Measurements from ENCODE around the gene PRKG1. TPM values are rescaled to one million over a fixed set of nuclear protein-coding genes. Genes with fewer than 3 reads are reported as not detected.

PRKG1 gene
- total RNA-seq, 2 experiments from 2014 or later: not detected

DNA sequence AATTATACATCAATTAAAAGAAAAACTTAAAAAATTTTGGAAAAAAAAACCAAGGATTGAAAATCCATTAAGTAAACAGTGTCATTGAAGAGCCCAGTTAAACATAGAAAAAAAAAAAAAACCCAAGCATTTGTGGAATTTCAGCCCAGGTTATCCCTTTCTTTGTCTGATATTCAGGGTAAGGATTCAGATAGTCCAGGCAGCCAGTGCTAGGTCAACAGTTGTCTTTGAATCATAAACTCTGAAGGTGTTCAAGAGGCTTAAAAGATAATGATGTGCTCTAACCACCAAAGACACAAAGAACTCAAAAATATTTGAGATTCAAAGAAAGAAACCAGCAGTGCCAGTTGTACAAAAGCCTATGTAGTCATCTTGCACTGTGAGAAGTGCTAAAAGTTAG is 969.5 kb downstream of the PRKG1 start:
- Mint-ChIP-seq H3K9me3 (no peaks in the 10 kb centered on the region), H3K27ac (no peak overlapping the region), H3K4me1 (no peaks in the 10 kb centered on the region), H3K36me3 (ENCODE audit: low read depth) (no peaks in the 10 kb centered on the region), H3K4me3 (no peak overlapping the region), H3K27me3 (no peaks in the 10 kb centered on the region)
- ChIA-PET POLR2A (no interaction called here), CTCF (no interaction called here)
- DNase-seq: no peak

DNA sequence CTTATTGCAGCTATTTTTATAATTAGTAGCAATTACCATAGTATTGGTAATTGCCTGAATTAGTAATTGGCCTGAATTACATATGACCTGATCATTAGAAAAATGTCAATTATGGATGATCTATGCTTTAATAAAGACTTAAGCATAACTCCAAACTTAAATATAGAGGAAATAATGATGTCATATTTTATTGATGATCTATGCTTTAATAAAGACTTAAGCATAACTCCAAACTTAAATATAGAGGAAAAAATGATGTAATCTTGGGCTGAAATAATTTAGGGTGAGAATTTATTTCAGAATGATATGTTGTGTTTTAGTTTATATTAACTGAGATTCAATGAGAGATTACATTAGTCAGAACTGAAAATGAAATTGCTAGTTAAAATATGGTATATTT is 973.8 kb downstream of the PRKG1 start:
- no peak overlapping the region for H3K27ac Mint-ChIP-seq
- no peaks in the 10 kb centered on the region for H3K4me1 Mint-ChIP-seq
- no peak for DNase-seq
- ChIA-PET CTCF (no interaction called here), POLR2A (no interaction called here)
- no peak overlapping the region for H3K4me3 Mint-ChIP-seq
- H3K9me3 Mint-ChIP-seq: no peaks in the 10 kb centered on the region
- no peaks in the 10 kb centered on the region for H3K36me3 Mint-ChIP-seq (ENCODE audit: low read depth)
- no peaks in the 10 kb centered on the region for H3K27me3 Mint-ChIP-seq

DNA sequence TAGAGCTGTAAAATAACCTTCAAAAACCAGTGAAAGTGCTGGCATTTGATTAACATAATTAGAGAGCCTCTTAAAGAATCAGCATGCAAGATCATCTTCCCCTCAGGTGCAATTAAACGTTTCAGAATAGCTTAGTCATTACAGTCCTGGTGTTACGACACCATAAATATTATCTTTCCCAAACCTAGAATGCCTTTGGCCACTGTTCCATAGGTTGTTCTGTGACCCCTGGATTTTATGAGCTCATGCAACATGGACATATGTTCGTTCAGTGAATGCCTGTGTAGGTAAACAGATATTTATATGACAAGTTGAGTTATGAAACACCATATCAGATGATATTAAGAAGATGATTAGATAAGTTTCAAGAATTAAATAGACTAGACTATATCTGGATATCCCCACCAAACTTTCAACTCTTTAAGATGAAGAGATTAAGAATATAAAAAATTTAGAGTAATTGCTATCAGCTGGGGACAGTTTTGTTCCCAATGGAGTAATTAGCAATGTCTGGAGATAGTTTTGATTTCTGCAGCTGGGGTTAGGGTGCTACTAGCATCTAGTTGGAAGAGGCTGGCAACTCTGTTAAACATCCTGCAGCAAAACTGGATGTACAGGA is 976.3 kb downstream of the PRKG1 start:
- H3K9me3 Mint-ChIP-seq: no peaks in the 10 kb centered on the region
- H3K36me3 Mint-ChIP-seq (ENCODE audit: low read depth): no peaks in the 10 kb centered on the region
- no peak overlapping the region for H3K27ac Mint-ChIP-seq
- no peaks in the 10 kb centered on the region for H3K4me1 Mint-ChIP-seq
- no peaks in the 10 kb centered on the region for H3K27me3 Mint-ChIP-seq
- CTCF ChIA-PET: no interaction called here
- POLR2A ChIA-PET: no interaction called here
- no peak for DNase-seq
- H3K4me3 Mint-ChIP-seq: no peak overlapping the region

DNA sequence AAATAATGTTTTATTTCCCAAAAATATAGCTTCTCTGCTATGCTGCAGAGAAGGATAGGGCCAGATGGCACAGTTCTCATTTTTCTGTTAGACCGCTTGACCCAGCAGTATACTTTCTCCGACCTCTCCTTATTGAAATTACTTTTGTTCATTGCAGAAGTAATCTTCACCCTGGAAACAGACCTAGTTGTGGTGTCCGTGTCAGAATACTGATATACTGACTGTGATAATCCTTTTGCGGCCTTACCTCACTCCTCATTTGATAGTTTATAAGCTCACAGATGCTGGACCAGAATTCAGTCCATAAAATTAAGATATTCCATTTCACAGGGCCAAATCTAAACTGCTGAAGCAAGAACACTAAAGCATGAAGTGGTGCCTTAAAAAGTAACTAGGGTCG is 979.2 kb downstream of the PRKG1 start:
- no peaks in the 10 kb centered on the region for H3K4me1 Mint-ChIP-seq
- H3K27me3 Mint-ChIP-seq: no peaks in the 10 kb centered on the region
- no peak overlapping the region for H3K4me3 Mint-ChIP-seq
- DNase-seq: no peak
- no peaks in the 10 kb centered on the region for H3K9me3 Mint-ChIP-seq
- H3K27ac Mint-ChIP-seq: no peak overlapping the region
- CTCF ChIA-PET: no interaction called here
- H3K36me3 Mint-ChIP-seq (ENCODE audit: low read depth): no peaks in the 10 kb centered on the region
- POLR2A ChIA-PET: no interaction called here

DNA sequence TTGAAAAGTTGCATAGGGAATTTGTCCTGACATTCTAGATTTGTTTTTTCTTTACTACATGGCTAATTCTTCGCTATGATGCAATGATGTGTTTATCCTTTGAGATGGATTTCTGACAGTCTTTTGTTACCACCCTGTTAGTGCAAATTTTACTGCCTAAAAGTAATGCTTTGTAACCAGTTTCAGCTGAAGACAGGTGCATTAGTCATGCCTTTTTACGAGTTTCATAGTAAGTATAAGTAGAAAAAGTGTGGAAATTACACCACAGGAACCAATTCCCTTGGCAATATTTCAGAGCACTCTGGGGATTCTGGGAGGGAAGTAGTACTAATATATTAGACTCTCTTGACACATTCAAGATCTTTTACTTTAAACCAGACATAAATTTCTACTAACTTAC is 982.0 kb downstream of the PRKG1 start:
- ChIA-PET POLR2A (no interaction called here), CTCF (no interaction called here)
- Mint-ChIP-seq H3K27me3 (no peaks in the 10 kb centered on the region), H3K36me3 (ENCODE audit: low read depth) (no peaks in the 10 kb centered on the region), H3K4me3 (no peak overlapping the region), H3K4me1 (no peaks in the 10 kb centered on the region), H3K9me3 (no peaks in the 10 kb centered on the region), H3K27ac (no peak overlapping the region)
- DNase-seq: no peak

DNA sequence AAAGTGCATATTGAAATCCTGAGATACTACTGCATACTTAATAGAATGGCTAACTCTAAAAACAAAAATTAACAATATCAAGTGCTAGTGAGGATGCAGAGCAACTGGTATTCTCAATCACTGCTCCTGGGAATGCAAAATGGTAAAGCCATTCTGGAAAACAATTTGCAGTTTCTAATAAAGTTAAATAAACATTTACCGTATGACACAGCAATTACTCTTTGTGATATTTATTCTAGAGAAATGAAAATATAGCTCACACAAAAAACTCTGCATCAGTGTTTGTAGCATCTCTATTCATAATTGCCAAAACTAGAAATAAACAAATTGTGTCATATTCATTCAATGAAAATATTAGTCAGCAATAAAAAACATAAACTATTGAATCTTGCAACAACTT is 984.8 kb downstream of the PRKG1 start:
- Mint-ChIP-seq H3K4me1 (no peaks in the 10 kb centered on the region), H3K4me3 (no peak overlapping the region), H3K9me3 (no peaks in the 10 kb centered on the region), H3K27ac (no peak overlapping the region), H3K27me3 (no peaks in the 10 kb centered on the region), H3K36me3 (ENCODE audit: low read depth) (no peaks in the 10 kb centered on the region)
- CTCF ChIA-PET: no interaction called here
- DNase-seq: no peak
- POLR2A ChIA-PET: no interaction called here

DNA sequence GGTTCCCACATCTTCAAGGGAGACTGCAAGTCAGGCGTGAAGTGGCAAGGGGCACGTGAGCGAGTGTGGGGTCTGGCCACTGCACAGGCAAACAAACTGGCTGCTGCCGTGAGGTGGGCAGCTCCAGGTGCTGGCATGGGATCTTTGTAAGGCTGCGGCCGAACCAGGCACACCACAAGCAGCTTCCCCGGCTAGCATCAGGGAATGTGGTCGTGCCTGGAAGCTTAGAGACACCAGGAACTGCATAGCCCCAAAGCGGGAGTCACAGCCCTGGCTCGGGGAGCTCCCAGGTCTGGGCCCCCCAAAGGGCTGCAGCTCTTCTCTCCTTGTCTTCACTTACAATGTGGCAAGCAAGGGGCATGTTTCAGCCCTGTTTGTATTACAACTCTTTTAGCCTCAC is 988.9 kb downstream of the PRKG1 start:
- no peaks in the 10 kb centered on the region for H3K36me3 Mint-ChIP-seq (ENCODE audit: low read depth)
- H3K27me3 Mint-ChIP-seq: no peaks in the 10 kb centered on the region
- no peaks in the 10 kb centered on the region for H3K4me1 Mint-ChIP-seq
- no peak for DNase-seq
- ChIA-PET CTCF (interaction anchor here (0.6 kb wide), 1 partner anchor 113 kb away, joined by 3 read pairs; no protein-coding TSS in a partner anchor), POLR2A (no interaction called here)
- H3K9me3 Mint-ChIP-seq: no peaks in the 10 kb centered on the region
- H3K27ac Mint-ChIP-seq: no peak overlapping the region
- no peak overlapping the region for H3K4me3 Mint-ChIP-seq

DNA sequence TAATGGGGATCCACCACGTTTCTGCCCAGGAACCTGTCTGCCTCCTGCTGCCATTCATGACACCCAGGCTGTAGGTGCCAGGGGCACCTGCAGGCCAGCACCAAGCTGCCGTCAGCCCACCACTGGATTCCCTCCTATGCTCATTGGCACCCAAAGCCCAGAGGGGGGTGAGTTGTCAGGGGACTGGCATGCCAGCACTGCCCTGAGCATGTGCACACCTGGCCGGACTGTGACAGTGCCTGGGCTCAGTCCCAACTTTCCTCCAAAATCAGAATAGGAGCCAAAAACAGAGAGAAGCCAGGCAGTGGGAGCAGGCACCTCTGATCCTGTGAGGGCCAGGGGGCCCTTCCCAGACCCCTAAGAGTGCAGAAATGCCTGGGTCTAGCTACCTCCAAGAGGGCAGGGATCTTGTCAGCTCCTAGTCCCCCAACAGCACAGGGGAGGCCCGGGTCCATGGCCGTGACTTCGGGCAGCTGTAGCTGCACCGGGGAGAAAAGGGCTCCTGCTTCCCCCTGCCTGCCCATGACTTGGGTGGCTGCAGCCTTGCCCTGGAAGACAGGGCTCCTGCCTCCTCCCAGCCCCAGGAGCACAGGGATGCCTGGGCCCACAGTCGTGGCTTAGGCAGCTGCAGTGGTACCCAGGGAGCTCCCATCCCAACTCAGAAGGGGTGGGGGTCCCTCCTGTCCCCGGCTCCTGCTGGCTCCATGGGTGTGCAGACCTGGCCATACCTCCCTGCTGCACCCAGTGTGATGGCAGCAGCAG is 990.0 kb downstream of the PRKG1 start:
- no peaks in the 10 kb centered on the region for H3K27me3 Mint-ChIP-seq
- ChIA-PET CTCF (no interaction called here), POLR2A (no interaction called here)
- H3K36me3 Mint-ChIP-seq (ENCODE audit: low read depth): no peaks in the 10 kb centered on the region
- H3K4me1 Mint-ChIP-seq: no peaks in the 10 kb centered on the region
- no peak for DNase-seq
- H3K9me3 Mint-ChIP-seq: no peaks in the 10 kb centered on the region
- no peak overlapping the region for H3K4me3 Mint-ChIP-seq
- H3K27ac Mint-ChIP-seq: no peak overlapping the region

DNA sequence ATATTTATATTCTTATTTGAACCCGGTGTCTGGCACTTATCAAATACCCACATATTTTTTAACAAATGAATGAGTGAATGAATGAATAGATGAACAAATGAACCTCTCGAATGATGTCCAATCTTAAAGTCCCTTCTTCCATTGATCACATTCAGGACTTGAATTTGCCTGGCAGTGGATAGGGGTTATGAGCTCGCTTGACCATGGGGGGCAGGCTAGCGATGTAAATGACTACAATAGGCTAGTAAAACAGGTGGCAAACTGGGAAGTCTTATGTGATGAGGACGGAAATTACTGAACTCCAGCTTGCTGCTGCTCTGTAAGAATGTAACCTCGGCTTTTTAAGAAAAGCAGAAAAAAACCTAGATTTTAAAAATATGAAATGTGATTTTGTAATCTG is 992.1 kb downstream of the PRKG1 start:
- H3K4me1 Mint-ChIP-seq: no peaks in the 10 kb centered on the region
- no peak overlapping the region for H3K4me3 Mint-ChIP-seq
- ChIA-PET POLR2A (no interaction called here), CTCF (no interaction called here)
- DNase-seq: no peak
- no peaks in the 10 kb centered on the region for H3K36me3 Mint-ChIP-seq (ENCODE audit: low read depth)
- H3K27ac Mint-ChIP-seq: no peak overlapping the region
- H3K27me3 Mint-ChIP-seq: no peaks in the 10 kb centered on the region
- H3K9me3 Mint-ChIP-seq: no peaks in the 10 kb centered on the region

DNA sequence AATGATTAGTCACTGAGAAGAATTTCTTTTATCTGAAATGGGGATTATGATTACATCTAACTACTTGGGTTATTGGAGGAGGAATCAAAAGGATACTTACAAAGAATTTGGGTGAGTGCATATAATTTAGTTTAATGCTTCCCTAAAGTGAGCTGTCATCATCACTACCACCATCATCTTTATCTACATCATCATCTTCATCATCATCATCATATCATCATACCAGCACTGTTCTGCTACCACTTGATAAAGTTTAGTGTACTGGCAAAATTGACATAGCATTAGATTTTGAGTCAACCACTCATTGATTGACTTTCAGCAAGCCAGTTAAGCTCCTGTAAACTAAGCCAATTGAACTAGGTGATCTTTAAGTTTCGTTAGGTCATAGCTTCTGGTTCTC is 994.2 kb downstream of the PRKG1 start:
- Mint-ChIP-seq H3K27me3 (no peaks in the 10 kb centered on the region), H3K4me3 (no peak overlapping the region), H3K9me3 (no peaks in the 10 kb centered on the region), H3K36me3 (ENCODE audit: low read depth) (no peaks in the 10 kb centered on the region), H3K27ac (no peak overlapping the region), H3K4me1 (no peaks in the 10 kb centered on the region)
- no peak for DNase-seq
- CTCF ChIA-PET: no interaction called here
- POLR2A ChIA-PET: no interaction called here

DNA sequence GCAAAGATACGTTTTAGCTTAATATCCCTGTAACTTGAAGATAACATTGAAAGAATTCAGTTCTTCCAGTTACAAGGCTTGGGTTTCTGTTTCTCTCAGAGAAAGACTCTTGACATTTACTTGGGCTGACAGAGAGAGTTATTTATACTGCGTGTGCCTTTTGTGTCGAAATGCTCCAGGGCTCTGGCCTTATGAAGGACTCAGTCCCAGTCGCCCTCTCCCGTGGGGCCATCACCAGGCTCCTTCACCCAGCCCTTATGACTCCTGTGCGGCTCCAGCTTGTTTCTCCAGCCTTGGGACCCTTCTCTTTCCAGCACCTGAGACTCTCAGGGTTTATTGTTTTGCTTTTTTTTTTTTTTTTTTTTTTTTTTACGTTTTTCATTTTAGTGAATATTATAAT is 997.5 kb downstream of the PRKG1 start:
- Mint-ChIP-seq H3K4me1 (no peaks in the 10 kb centered on the region), H3K36me3 (ENCODE audit: low read depth) (no peaks in the 10 kb centered on the region), H3K9me3 (no peaks in the 10 kb centered on the region), H3K27ac (no peak overlapping the region), H3K27me3 (no peaks in the 10 kb centered on the region), H3K4me3 (no peak overlapping the region)
- DNase-seq: no peak
- ChIA-PET CTCF (interaction anchor here (1.4 kb wide), 1 partner anchor 8 kb away, joined by 3 read pairs; no protein-coding TSS in a partner anchor), POLR2A (no interaction called here)

DNA sequence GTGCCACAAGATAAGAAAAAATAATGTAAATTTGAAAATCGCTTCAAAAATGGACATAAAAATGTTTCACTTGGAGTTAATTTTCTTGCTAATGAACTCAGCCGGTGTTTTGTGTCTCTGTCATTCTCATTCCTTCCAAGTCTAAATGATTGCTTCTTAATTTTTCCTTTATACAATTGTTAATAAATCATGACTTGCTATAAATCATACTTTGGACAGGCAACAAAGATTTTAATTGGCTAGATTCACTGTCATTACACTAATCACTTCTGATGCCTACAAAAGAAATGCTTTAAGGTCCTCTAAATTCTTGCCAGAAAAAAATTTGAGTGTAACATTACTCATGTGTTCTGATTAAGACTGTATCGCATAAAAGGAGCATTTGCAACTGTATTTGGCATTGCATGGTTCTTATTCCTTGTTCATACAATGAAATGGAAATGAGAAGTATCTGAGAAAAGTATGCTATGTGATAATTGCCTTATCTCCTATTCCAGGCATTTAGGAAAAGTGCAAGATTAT is 1000.3 kb downstream of the PRKG1 start:
- no peaks in the 10 kb centered on the region for H3K36me3 Mint-ChIP-seq (ENCODE audit: low read depth)
- H3K27me3 Mint-ChIP-seq: no peaks in the 10 kb centered on the region
- no peaks in the 10 kb centered on the region for H3K4me1 Mint-ChIP-seq
- POLR2A ChIA-PET: no interaction called here
- H3K27ac Mint-ChIP-seq: no peak overlapping the region
- DNase-seq: no peak
- H3K4me3 Mint-ChIP-seq: no peak overlapping the region
- no peaks in the 10 kb centered on the region for H3K9me3 Mint-ChIP-seq
- CTCF ChIA-PET: interaction anchor here (0.6 kb wide), 1 partner anchor 51 kb away, joined by 3 read pairs; no protein-coding TSS in a partner anchor

DNA sequence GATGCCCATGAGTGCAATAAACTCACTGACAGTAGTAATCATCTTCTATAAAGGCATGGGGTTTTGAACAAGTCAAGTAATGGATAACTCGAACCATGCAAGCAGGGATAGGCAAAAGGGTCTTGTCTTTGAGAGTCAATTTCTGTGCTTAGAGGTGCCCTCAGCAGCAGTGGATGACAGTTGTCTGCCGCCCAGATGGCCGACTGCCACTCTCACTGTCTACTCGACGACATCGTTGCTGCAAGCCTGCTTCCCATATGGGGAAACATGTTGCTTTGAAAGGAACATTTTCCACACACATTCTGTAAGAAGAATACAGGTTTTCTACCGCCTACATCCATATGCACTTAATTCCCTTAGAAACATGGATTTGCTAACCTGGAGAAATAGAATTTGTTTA is 1003.5 kb downstream of the PRKG1 start:
- no peak overlapping the region for H3K4me3 Mint-ChIP-seq

DNA sequence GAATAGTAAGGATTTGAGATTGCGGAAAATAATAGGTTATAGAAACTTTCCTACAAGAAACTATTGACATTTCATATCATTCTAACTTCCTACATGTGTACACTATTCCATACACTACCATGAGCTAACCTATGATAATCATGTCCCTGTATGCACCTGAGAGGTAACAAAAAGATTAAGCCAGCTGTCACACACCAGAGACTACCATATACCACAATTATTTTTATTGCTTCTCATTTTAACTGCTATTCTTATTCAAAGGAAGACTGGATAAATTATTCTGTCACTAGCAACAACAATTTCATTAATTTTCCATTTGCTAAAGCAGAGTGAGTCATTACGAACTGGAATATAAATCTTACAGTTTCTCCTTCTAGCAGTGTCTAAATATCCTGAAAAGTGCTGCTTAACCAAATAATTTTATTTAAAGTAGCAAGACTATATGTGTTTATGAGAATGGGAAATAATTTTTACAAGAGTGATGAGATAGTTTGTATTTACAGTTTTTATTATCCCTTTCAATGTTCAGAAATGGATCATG is 1004.2 kb downstream of the PRKG1 start:
- Mint-ChIP-seq H3K27me3 (no peaks in the 10 kb centered on the region), H3K27ac (no peak overlapping the region), H3K4me3 (no peak overlapping the region), H3K36me3 (ENCODE audit: low read depth) (no peaks in the 10 kb centered on the region), H3K4me1 (no peaks in the 10 kb centered on the region), H3K9me3 (no peaks in the 10 kb centered on the region)
- DNase-seq: no peak
- CTCF ChIA-PET: no interaction called here
- POLR2A ChIA-PET: no interaction called here

More for the DNA sequence above, 1003.5 kb downstream of the PRKG1 start:
- Mint-ChIP-seq H3K27me3 (no peaks in the 10 kb centered on the region), H3K36me3 (ENCODE audit: low read depth) (no peaks in the 10 kb centered on the region), H3K9me3 (no peaks in the 10 kb centered on the region), H3K4me1 (no peaks in the 10 kb centered on the region), H3K27ac (no peak overlapping the region)
- CTCF ChIA-PET: no interaction called here
- POLR2A ChIA-PET: no interaction called here
- no peak for DNase-seq

Measured in activated CD4-positive, alpha-beta T cell treated with anti-CD3 and anti-CD28 coated beads, Interleukin-2, amount 10 ng/mL, durations not matched to agents 7 days and 5 days (primary cell).